Peyer's patch (tissue), 4 donors: ENCODE results near the gene GOT1.

ENCODE experiments used
- CTCF ChIP-seq, 6 experiments: fragments of 450-650 bp in 4 of 6; fragments of 200-600 bp in 2 of 6; sonication (generic) in 1 of 6; IDR thresholded peaks; one replicate each; pipeline ENCODE4 v1.5.1; 2017 to 2019; ENCODE audit warnings: antibody characterized with exemption in 6 of 6, mild to moderate bottlenecking in 3 of 6, moderate library complexity in 1 of 6
- POLR2A ChIP-seq, 2 donors: fragments of 450-650 bp; IDR thresholded peaks; one replicate each; pipeline ENCODE4 v1.5.1; 2017; ENCODE audit warnings: antibody characterized with exemption in 2 of 2, mild to moderate bottlenecking in 2 of 2, moderate library complexity in 2 of 2

GRCh38 chr10:99418910-99419624 lies 11.4 kb downstream of the GOT1 start:
- no peak for TF ChIP-seq CTCF (IDR thresholded peaks at IDR 0.05)
- no peak for TF ChIP-seq POLR2A (IDR thresholded peaks at IDR 0.05)
